Measurements from ENCODE around the gene UBALD1.

Gene UBALD1

DNA sequence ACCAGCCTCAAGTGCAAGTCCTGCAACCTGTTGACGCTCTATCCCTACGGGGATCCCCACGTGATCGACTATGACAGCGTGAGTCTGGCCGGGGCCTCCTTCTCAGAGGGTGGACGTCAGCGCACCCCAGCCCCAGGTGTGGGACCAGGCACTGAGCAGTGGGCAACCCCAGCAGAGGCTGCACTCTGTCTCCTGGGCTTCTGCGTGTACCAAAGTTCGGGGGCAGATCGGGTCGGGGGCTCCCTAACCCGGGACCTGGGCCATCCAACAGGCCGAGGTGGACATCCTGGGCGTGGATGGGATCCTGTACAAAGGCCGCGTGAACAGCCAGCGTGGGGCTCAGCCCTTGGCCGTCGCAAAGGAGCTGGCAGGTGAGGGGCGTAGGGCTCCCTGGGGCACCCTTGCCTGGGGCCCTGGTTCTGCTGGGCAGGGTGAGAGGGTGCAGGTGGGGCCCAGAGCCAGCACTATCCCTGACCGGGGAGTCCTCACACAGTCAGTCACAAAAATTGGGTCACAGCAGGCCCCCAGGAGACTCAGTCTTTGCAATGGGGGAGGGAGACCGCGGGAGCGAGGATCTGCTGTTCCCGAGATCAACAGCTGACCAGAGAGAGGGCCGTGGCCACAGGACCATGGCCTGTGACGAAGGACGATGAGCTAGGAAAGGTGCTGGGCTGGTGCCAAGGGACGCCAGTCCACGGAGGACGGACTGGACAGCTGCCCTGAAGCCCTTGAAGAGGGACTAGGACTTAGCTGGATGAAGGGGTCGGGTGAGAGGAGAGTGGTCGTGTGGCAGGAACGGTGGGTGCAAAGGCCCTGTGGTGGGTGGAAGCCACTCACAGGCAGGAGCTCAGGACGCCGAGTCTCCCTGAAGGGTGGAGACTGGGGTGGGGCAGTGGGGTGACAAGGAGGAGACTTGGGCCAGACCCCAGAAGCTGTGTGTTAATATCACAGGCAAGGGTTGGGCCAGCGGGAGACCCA, 20.0 kb downstream of the UBALD1 start:
- H3K9ac ChIP-seq (ENCODE audit: low read length) = no peak overlapping the region
- H3K79me2 ChIP-seq (ENCODE audit: insufficient read depth, low read length) = no peaks in the 10 kb centered on the region
- no peaks in the 10 kb centered on the region for H3K4me1 ChIP-seq (ENCODE audit: insufficient read depth, low read length, severe bottlenecking)
- no peak overlapping the region for H3K4me2 ChIP-seq (ENCODE audit: low read length)
- H3K27ac ChIP-seq (ENCODE audit: low read depth, low read length, poor library complexity, severe bottlenecking) = no peak overlapping the region
- no peaks in the 10 kb centered on the region for H3F3A ChIP-seq (ENCODE audit: insufficient read depth, low read length)
- no peaks in the 10 kb centered on the region for H3K36me3 ChIP-seq (ENCODE audit: insufficient read depth, low read length)
- H2AFZ ChIP-seq (ENCODE audit: low read length) = no peak overlapping the region
- TF ChIP-seq CTCF (IDR thresholded peaks at IDR 0.05; ENCODE audit: low read length) = no peak
- no peak for TF ChIP-seq EZH2 (IDR thresholded peaks at IDR 0.05; ENCODE audit: borderline replicate concordance, low read length)
- H3K4me3 ChIP-seq (ENCODE audit: low read depth, low read length, poor library complexity, severe bottlenecking) = no peak overlapping the region
- no peaks in the 10 kb centered on the region for H3K9me3 ChIP-seq (ENCODE audit: low read length)
- H4K20me1 ChIP-seq (ENCODE audit: insufficient read depth, low read length) = no peaks in the 10 kb centered on the region
- no peaks in the 10 kb centered on the region for H3K9me2 ChIP-seq (ENCODE audit: low read depth, low read length)
- H3K27me3 ChIP-seq (ENCODE audit: insufficient read depth, low read length) = peaks cover 24% of the 10 kb centered on the region

- no peaks in the 10 kb centered on the region for H3F3A ChIP-seq (ENCODE audit: insufficient read depth, low read length)
- H2AFZ ChIP-seq (ENCODE audit: low read length) = no peak overlapping the region
- H3K9ac ChIP-seq (ENCODE audit: low read length) = no peak overlapping the region
- 0 out of 2 replicates have a peak, but pooled peaks cover 2% of the 10 kb centered on the region for H3K9me3 ChIP-seq (ENCODE audit: low read length)
- H3K27me3 ChIP-seq (ENCODE audit: insufficient read depth, low read length) = peaks cover 29% of the 10 kb centered on the region
- TF ChIP-seq EZH2 (IDR thresholded peaks at IDR 0.05; ENCODE audit: borderline replicate concordance, low read length) (no peak), CTCF (IDR thresholded peaks at IDR 0.05; ENCODE audit: low read length) (no peak)
- H3K79me2 ChIP-seq (ENCODE audit: insufficient read depth, low read length) = no peaks in the 10 kb centered on the region
- H3K27ac ChIP-seq (ENCODE audit: low read depth, low read length, poor library complexity, severe bottlenecking) = no peak overlapping the region
- no peaks in the 10 kb centered on the region for H3K4me1 ChIP-seq (ENCODE audit: insufficient read depth, low read length, severe bottlenecking)
- no peaks in the 10 kb centered on the region for H3K9me2 ChIP-seq (ENCODE audit: low read depth, low read length)
- no peaks in the 10 kb centered on the region for H4K20me1 ChIP-seq (ENCODE audit: insufficient read depth, low read length)
- no peak overlapping the region for H3K4me3 ChIP-seq (ENCODE audit: low read depth, low read length, poor library complexity, severe bottlenecking)
- H3K4me2 ChIP-seq (ENCODE audit: low read length) = no peak overlapping the region
- H3K36me3 ChIP-seq (ENCODE audit: insufficient read depth, low read length) = no peaks in the 10 kb centered on the region; the same call in 1 of the 2 replicates
Observed at GRCh38 chr16:4593086-4593485, 21.6 kb downstream of the UBALD1 start.

GRCh38 chr16:4591706-4592470, 22.8 kb downstream of the UBALD1 start:
- Histone ChIP-seq H3K4me1 (ENCODE audit: insufficient read depth, low read length, severe bottlenecking) (no peaks in the 10 kb centered on the region), H3K79me2 (ENCODE audit: insufficient read depth, low read length) (no peaks in the 10 kb centered on the region), H2AFZ (ENCODE audit: low read length) (no peak overlapping the region), H3F3A (ENCODE audit: insufficient read depth, low read length) (no peaks in the 10 kb centered on the region), H3K27ac (ENCODE audit: low read depth, low read length, poor library complexity, severe bottlenecking) (no peak overlapping the region), H3K4me2 (ENCODE audit: low read length) (no peak overlapping the region), H3K4me3 (ENCODE audit: low read depth, low read length, poor library complexity, severe bottlenecking) (no peak overlapping the region), H3K9me2 (ENCODE audit: low read depth, low read length) (no peaks in the 10 kb centered on the region), H4K20me1 (ENCODE audit: insufficient read depth, low read length) (no peaks in the 10 kb centered on the region), H3K36me3 (ENCODE audit: insufficient read depth, low read length) (no peaks in the 10 kb centered on the region; the same call in 1 of the 2 replicates), H3K27me3 (ENCODE audit: insufficient read depth, low read length) (peaks cover 29% of the 10 kb centered on the region), H3K9me3 (ENCODE audit: low read length) (0 out of 2 replicates have a peak, but pooled peaks cover 5% of the 10 kb centered on the region), H3K9ac (ENCODE audit: low read length) (no peak overlapping the region)
- TF ChIP-seq EZH2 (IDR thresholded peaks at IDR 0.05; ENCODE audit: borderline replicate concordance, low read length) (no peak), CTCF (IDR thresholded peaks at IDR 0.05; ENCODE audit: low read length) (no peak)
